ENCODE measurements around the gene HEPHL1.

DNA sequence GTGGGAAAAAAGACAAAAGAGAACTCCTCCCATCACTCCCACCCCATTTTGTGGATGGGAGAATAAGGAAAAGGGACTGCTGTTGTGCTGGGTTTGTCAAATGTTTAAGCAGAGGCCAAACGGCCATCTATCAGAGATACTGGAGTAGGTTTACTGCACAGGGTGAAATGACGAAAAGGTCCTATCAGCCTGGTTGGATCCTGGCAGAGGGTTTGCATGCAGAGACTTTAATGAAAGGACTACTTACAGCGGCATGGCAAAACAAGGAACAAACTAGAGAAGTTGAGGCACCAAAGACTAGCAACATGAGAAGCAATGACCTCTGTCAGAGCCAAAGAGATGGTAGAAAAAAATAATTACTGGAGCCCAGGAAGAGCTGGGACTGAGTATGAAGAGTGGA lies 32.2 kb upstream of the HEPHL1 start:
- no peak for TF ChIP-seq POLR2A (IDR thresholded peaks at IDR 0.05; ENCODE audit: extremely low read depth, insufficient read length)
- TF ChIP-seq, protein P1, sequence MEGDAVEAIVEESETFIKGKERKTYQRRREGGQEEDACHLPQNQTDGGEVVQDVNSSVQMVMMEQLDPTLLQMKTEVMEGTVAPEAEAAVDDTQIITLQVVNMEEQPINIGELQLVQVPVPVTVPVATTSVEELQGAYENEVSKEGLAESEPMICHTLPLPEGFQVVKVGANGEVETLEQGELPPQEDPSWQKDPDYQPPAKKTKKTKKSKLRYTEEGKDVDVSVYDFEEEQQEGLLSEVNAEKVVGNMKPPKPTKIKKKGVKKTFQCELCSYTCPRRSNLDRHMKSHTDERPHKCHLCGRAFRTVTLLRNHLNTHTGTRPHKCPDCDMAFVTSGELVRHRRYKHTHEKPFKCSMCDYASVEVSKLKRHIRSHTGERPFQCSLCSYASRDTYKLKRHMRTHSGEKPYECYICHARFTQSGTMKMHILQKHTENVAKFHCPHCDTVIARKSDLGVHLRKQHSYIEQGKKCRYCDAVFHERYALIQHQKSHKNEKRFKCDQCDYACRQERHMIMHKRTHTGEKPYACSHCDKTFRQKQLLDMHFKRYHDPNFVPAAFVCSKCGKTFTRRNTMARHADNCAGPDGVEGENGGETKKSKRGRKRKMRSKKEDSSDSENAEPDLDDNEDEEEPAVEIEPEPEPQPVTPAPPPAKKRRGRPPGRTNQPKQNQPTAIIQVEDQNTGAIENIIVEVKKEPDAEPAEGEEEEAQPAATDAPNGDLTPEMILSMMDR (IDR thresholded peaks at IDR 0.05; ENCODE audit: low read depth, low read length), result no peak

Data from NB4 (cell line).